ENCODE data around the gene RAB8B.

The RAB8B gene

GRCh38 chr15:63294359-63294758 is 105.0 kb downstream of the RAB8B start:
- no peak for TF ChIP-seq REST (IDR thresholded peaks at IDR 0.05; ENCODE audit: insufficient read depth in 1 of 2, low read depth in 2 of 2, low read length in 2 of 2)
- no peak for TF ChIP-seq POLR2AphosphoS5 (IDR thresholded peaks at IDR 0.05; ENCODE audit: low read depth, low read length)
- TF ChIP-seq FOXP2 (optimal IDR thresholded peaks at IDR 0.05; ENCODE audit: borderline replicate concordance, extremely low read depth, extremely low read length, insufficient read depth) = no peak
- no peak for TF ChIP-seq TAF1 (IDR thresholded peaks at IDR 0.05; ENCODE audit: borderline replicate concordance, insufficient read depth, low read length)
- TF ChIP-seq SIN3A (IDR thresholded peaks at IDR 0.05; ENCODE audit: borderline replicate concordance, insufficient read depth, low read length) = no peak

DNA sequence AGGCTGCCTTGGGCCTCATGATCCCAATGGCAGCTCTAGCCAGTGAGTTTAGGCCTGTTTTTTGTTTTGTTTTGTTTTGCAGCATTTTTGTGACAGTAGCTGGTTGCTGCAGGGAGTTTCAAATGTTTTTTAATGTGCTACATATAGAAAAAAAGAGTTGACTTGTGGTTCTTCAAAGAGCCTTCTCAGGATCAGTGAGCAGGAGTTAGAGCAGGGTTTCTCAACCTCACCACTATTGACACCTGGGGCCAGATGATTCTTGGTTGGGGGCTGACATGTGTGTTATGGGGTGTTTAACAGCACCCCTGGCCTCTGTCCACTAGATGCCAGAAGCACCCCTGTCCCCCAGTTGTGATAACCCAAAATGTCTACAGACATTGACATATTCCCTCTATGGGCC is 105.9 kb downstream of the RAB8B start:
- no peak for TF ChIP-seq SIN3A (IDR thresholded peaks at IDR 0.05; ENCODE audit: borderline replicate concordance, insufficient read depth, low read length)
- no peak for TF ChIP-seq POLR2AphosphoS5 (IDR thresholded peaks at IDR 0.05; ENCODE audit: low read depth, low read length)
- TF ChIP-seq FOXP2 (optimal IDR thresholded peaks at IDR 0.05; ENCODE audit: borderline replicate concordance, extremely low read depth, extremely low read length, insufficient read depth) = no peak
- TF ChIP-seq REST (IDR thresholded peaks at IDR 0.05; ENCODE audit: insufficient read depth in 1 of 2, low read depth in 2 of 2, low read length in 2 of 2) = no peak
- no peak for TF ChIP-seq TAF1 (IDR thresholded peaks at IDR 0.05; ENCODE audit: borderline replicate concordance, insufficient read depth, low read length)

DNA sequence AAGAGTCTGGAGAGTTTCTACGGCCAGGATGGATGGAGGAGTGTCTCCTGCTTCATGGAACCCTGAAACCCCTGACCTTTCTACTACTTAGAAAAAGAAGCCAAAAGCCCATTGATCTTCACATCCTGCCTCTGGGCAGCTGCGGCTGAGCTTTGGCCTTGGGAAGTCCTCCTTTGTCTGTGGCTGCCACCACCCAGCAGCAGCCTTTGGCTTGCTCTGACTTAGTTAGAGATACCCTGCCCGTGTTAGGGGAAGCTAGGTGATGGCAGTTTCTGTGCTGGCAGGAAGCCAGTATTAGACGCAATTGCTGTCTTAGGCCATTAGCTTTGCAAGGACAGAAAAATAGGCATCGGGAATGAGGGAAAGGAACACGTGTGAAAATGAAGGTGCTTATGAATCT is 106.8 kb downstream of the RAB8B start:
- TF ChIP-seq FOXP2 (optimal IDR thresholded peaks at IDR 0.05; ENCODE audit: borderline replicate concordance, extremely low read depth, extremely low read length, insufficient read depth) = no peak
- no peak for TF ChIP-seq TAF1 (IDR thresholded peaks at IDR 0.05; ENCODE audit: borderline replicate concordance, insufficient read depth, low read length)
- TF ChIP-seq SIN3A (IDR thresholded peaks at IDR 0.05; ENCODE audit: borderline replicate concordance, insufficient read depth, low read length) = no peak
- no peak for TF ChIP-seq REST (IDR thresholded peaks at IDR 0.05; ENCODE audit: insufficient read depth in 1 of 2, low read depth in 2 of 2, low read length in 2 of 2)
- TF ChIP-seq POLR2AphosphoS5 (IDR thresholded peaks at IDR 0.05; ENCODE audit: low read depth, low read length) = no peak

DNA sequence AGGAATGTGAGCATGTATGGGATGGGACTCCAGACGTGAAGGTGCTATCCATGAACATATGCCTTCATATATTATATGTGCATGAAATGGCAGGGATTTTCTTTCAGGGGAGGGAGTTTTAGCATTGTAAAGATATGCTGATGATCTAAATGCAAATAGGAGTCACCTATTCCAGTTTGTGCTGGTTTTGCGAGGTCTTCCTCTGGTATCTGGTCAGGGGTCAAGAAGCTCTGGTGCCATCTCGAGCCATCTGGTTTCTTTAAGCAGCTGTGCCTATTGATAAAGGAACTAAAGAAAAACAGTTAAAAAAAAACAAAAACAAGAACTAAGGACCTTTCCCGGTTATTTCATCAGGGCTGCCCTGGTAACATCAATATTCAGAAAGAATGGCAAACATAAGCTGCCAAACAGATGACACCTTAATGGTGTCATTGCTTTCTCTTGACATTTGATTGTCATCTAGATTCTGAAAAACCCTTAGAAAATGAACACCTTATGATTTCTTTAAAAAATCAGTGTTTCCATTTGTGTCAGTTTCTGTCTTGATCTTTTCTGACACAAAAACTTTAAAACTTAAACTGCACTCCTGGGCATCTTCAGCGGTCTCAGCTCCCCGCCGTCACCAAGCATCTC is 110.7 kb downstream of the RAB8B start:
- TF ChIP-seq TAF1 (IDR thresholded peaks at IDR 0.05; ENCODE audit: borderline replicate concordance, insufficient read depth, low read length) (no peak), REST (IDR thresholded peaks at IDR 0.05; ENCODE audit: insufficient read depth in 1 of 2, low read depth in 2 of 2, low read length in 2 of 2) (no peak), POLR2AphosphoS5 (IDR thresholded peaks at IDR 0.05; ENCODE audit: low read depth, low read length) (no peak), SIN3A (IDR thresholded peaks at IDR 0.05; ENCODE audit: borderline replicate concordance, insufficient read depth, low read length) (no peak), FOXP2 (optimal IDR thresholded peaks at IDR 0.05; ENCODE audit: borderline replicate concordance, extremely low read depth, extremely low read length, insufficient read depth) (no peak)
